ENCODE data around the gene TMEM229B.

Gene TMEM229B

GRCh38 chr14:67487937-67488893 lies at the start of gene TMEM229B:
TSS of gene TMEM229B (minus strand) at chr14:67488721. CDS start at chr14:67473923, 14,798 bp downstream.
- DNase-seq (ENCODE audit: low read depth in 3 of 3) = peak; percentile 23 to 70 (median 44)

GRCh38 chr14:67537736-67538135 lies 49.2 kb upstream of the TMEM229B start:
- DNase-seq (ENCODE audit: low read depth in 3 of 3) = no peak

- DNase-seq (ENCODE audit: low read depth in 3 of 3) = no peak
Measured at GRCh38 chr14:67536087-67536486, 47.6 kb upstream of the TMEM229B start.

- no peak for DNase-seq (ENCODE audit: low read depth in 3 of 3)
Measured at GRCh38 chr14:67533754-67534085, 45.2 kb upstream of the TMEM229B start.

GRCh38 chr14:67532998-67533753 lies 44.7 kb upstream of the TMEM229B start, which contains the start of gene PLEKHH1:
TSS of gene PLEKHH1 (plus strand) at chr14:67533290. CDS start at chr14:67541868, 8,578 bp downstream.
- DNase-seq (ENCODE audit: low read depth in 3 of 3) = peak; percentile 35 to 70 (median 35)

- no peak for DNase-seq (ENCODE audit: low read depth in 3 of 3)
Measured at GRCh38 chr14:67532606-67532997, 44.1 kb upstream of the TMEM229B start.

GRCh38 chr14:67529947-67530935 lies 41.7 kb upstream of the TMEM229B start:
- no peak for DNase-seq (ENCODE audit: low read depth in 3 of 3)

- no peak for DNase-seq (ENCODE audit: low read depth in 3 of 3)
Measured at GRCh38 chr14:67528276-67528675, 39.8 kb upstream of the TMEM229B start.

GRCh38 chr14:67527756-67528155 lies 39.2 kb upstream of the TMEM229B start:
- no peak for DNase-seq (ENCODE audit: low read depth in 3 of 3)

- peak in 1 of 3 experiments; percentile 21 for DNase-seq (ENCODE audit: low read depth in 3 of 3)
Measured at GRCh38 chr14:67526676-67527459, 38.3 kb upstream of the TMEM229B start.

GRCh38 chr14:67526181-67526580 lies 37.7 kb upstream of the TMEM229B start:
- DNase-seq (ENCODE audit: low read depth in 3 of 3) = no peak

- DNase-seq (ENCODE audit: low read depth in 3 of 3) = no peak
Measured at GRCh38 chr14:67525389-67525788, 36.9 kb upstream of the TMEM229B start.

GRCh38 chr14:67524634-67524963 lies 36.1 kb upstream of the TMEM229B start:
- no peak for DNase-seq (ENCODE audit: low read depth in 3 of 3)

GRCh38 chr14:67523764-67524633 lies 35.5 kb upstream of the TMEM229B start:
- no peak for DNase-seq (ENCODE audit: low read depth in 3 of 3)

- no peak for DNase-seq (ENCODE audit: low read depth in 3 of 3)
Measured at GRCh38 chr14:67522270-67522669, 33.7 kb upstream of the TMEM229B start.

GRCh38 chr14:67520482-67520881 lies 32.0 kb upstream of the TMEM229B start:
- DNase-seq (ENCODE audit: low read depth in 3 of 3) = no peak

GRCh38 chr14:67519406-67519805 lies 30.9 kb upstream of the TMEM229B start:
- no peak for DNase-seq (ENCODE audit: low read depth in 3 of 3)

GRCh38 chr14:67517083-67517482 lies 28.6 kb upstream of the TMEM229B start:
- DNase-seq (ENCODE audit: low read depth in 3 of 3) = no peak

GRCh38 chr14:67516676-67517075 lies 28.2 kb upstream of the TMEM229B start:
- DNase-seq (ENCODE audit: low read depth in 3 of 3) = no peak

Data from stimulated activated CD4-positive, alpha-beta T cell treated with anti-CD3 and anti-CD28 coated beads, TNF-alpha, amount 100 ng/mL, for 24 hours (primary cell).